ENCODE data around the gene WDR45B. TPM values are rescaled to one million over a fixed set of nuclear protein-coding genes. Genes with fewer than 3 reads are reported as not detected.

Gene WDR45B
- total RNA-seq, 1 experiment from 2014 or later: 132 TPM

GRCh38 chr17:82608816-82609215, 39.4 kb downstream of the WDR45B start:
- H3K9me3 ChIP-seq (ENCODE audit: control insufficient read depth, insufficient read depth, low read depth, low read length): no peaks in the 10 kb centered on the region
- H3K27ac ChIP-seq (ENCODE audit: low read length): no peak overlapping the region
- DNase-seq (ENCODE audit: low read depth, low spot score) (no peak), ATAC-seq (no peak)
- H3K27me3 ChIP-seq (ENCODE audit: control insufficient read depth, insufficient read depth, low read length): no peaks in the 10 kb centered on the region
- in situ Hi-C loops (cut with HindIII; ENCODE audit: low pct_unique_long_range_greater_than_20kb, low sequenced_read_pairs) (no loop called here), intact Hi-C loops (cut with micrococcal nuclease; ENCODE audit: unreplicated experiment) (no loop called here)
- H3K36me3 ChIP-seq (ENCODE audit: control insufficient read depth, insufficient read depth, low read length): peaks cover 8% of the 10 kb centered on the region
- ChIA-PET CTCF (no interaction called here), POLR2A (no interaction called here)
- TF ChIP-seq TCF7L2 (IDR thresholded peaks at IDR 0.05; ENCODE audit: low read depth, low read length) (no peak), POLR2AphosphoS5 (IDR thresholded peaks at IDR 0.05; ENCODE audit: low read depth, low read length) (no peak), REST (IDR thresholded peaks at IDR 0.05; ENCODE audit: insufficient read depth in 1 of 2, low read depth in 2 of 2, low read length in 1 of 2) (no peak), CTCF (IDR thresholded peaks at IDR 0.05) (no peak), SIN3A (IDR thresholded peaks at IDR 0.05; ENCODE audit: borderline replicate concordance, insufficient read depth, low read depth, low read length) (no peak)
- no peaks in the 10 kb centered on the region for H3K4me1 ChIP-seq (ENCODE audit: control insufficient read depth, insufficient read depth, low read length)
- no TSS peak for BruUV-seq (replicated peaks)
- no peak overlapping the region for H3K4me3 ChIP-seq (ENCODE audit: low read depth in 2 of 2, low read length in 2 of 2)

GRCh38 chr17:82605939-82606600, 42.2 kb downstream of the WDR45B start:
- no peaks in the 10 kb centered on the region for H3K9me3 ChIP-seq (ENCODE audit: control insufficient read depth, insufficient read depth, low read depth, low read length)
- CTCF ChIA-PET: no interaction called here
- no peak for DNase-seq (ENCODE audit: low read depth, low spot score)
- POLR2A ChIA-PET: no interaction called here
- no peak overlapping the region for H3K4me3 ChIP-seq (ENCODE audit: low read depth in 2 of 2, low read length in 2 of 2)
- in situ Hi-C loops (cut with HindIII; ENCODE audit: low pct_unique_long_range_greater_than_20kb, low sequenced_read_pairs): no loop called here
- H3K27me3 ChIP-seq (ENCODE audit: control insufficient read depth, insufficient read depth, low read length): no peaks in the 10 kb centered on the region
- no peaks in the 10 kb centered on the region for H3K4me1 ChIP-seq (ENCODE audit: control insufficient read depth, insufficient read depth, low read length)
- H3K36me3 ChIP-seq (ENCODE audit: control insufficient read depth, insufficient read depth, low read length): peaks cover 16% of the 10 kb centered on the region
- peak; percentile 37; the same call in 1 of the 2 replicates for ATAC-seq
- BruUV-seq (replicated peaks): no TSS peak
- no peak overlapping the region for H3K27ac ChIP-seq (ENCODE audit: low read length)
- TF ChIP-seq SIN3A (IDR thresholded peaks at IDR 0.05; ENCODE audit: borderline replicate concordance, insufficient read depth, low read depth, low read length) (no peak), POLR2AphosphoS5 (IDR thresholded peaks at IDR 0.05; ENCODE audit: low read depth, low read length) (no peak), REST (IDR thresholded peaks at IDR 0.05; ENCODE audit: insufficient read depth in 1 of 2, low read depth in 2 of 2, low read length in 1 of 2) (no peak), TCF7L2 (IDR thresholded peaks at IDR 0.05; ENCODE audit: low read depth, low read length) (no peak), CTCF (IDR thresholded peaks at IDR 0.05) (no peak)
- intact Hi-C loops (cut with micrococcal nuclease; ENCODE audit: unreplicated experiment): no loop called here
